Loucy (cell line): Measurements from ENCODE around the gene CCNF.

ENCODE experiments used
- H2AFZ ChIP-seq: fragments of 200-600 bp; sonication (generic); 2 replicates; pipeline ENCODE4 v1.6.0; 2016; ENCODE audit warnings: antibody characterized with exemption, mild to moderate bottlenecking, low read length, moderate library complexity
- H3F3A ChIP-seq: fragments of 200-600 bp; 2 replicates; pipeline ENCODE4 v1.6.0; 2016; ENCODE audit warnings: antibody characterized with exemption, low read depth, mild to moderate bottlenecking
- H3K27me3 ChIP-seq: fragments of 200-600 bp; sonication (generic); 2 replicates; pipeline ENCODE4 v1.6.1; 2014; ENCODE audit warnings: low read length, mild to moderate bottlenecking; ENCODE audit not compliant: insufficient read depth, poor library complexity, severe bottlenecking
- H3K36me3 ChIP-seq: fragments of 200-600 bp; sonication (generic); 2 replicates; pipeline ENCODE4 v1.6.1; 2016; ENCODE audit warnings: low read length; ENCODE audit not compliant: insufficient read depth
- H3K4me1 ChIP-seq: fragments of 200-600 bp; sonication (generic); 2 replicates; pipeline ENCODE4 v1.5.1; 2014; ENCODE audit warnings: low read length, mild to moderate bottlenecking; ENCODE audit not compliant: insufficient read depth, poor library complexity, severe bottlenecking
- H3K4me2 ChIP-seq: fragments of 200-600 bp; sonication (generic); 2 replicates; pipeline ENCODE4 v1.6.0; 2014; ENCODE audit warnings: antibody characterized with exemption, low read length, low read depth, mild to moderate bottlenecking; ENCODE audit not compliant: poor library complexity, severe bottlenecking
- H3K4me3 ChIP-seq: fragments of 200-600 bp; sonication (generic); 2 replicates; pipeline ENCODE4 v1.5.1; 2014; ENCODE audit warnings: low read length, mild to moderate bottlenecking, mixed read lengths; ENCODE audit not compliant: poor library complexity, severe bottlenecking
- H3K79me2 ChIP-seq: fragments of 200-600 bp; sonication (generic); 2 replicates; pipeline ENCODE4 v1.6.1; 2014; ENCODE audit warnings: low read length; ENCODE audit not compliant: insufficient read depth
- H3K9ac ChIP-seq: fragments of 200-600 bp; sonication (generic); 2 replicates; pipeline ENCODE4 v1.6.0; 2014; ENCODE audit warnings: mild to moderate bottlenecking, low read depth, low read length, moderate library complexity; ENCODE audit not compliant: poor library complexity, severe bottlenecking
- H3K9me2 ChIP-seq: fragments of 200-600 bp; sonication (generic); replicated peaks from 2 replicates; pipeline ENCODE4 v1.6.1; 2016; ENCODE audit warnings: low read depth, low read length, mixed read lengths
- H3K9me3 ChIP-seq: fragments of 200-600 bp; sonication (generic); 2 replicates; pipeline ENCODE4 v1.6.1; 2014; ENCODE audit warnings: mild to moderate bottlenecking, antibody characterized with exemption, low read length, low read depth; ENCODE audit not compliant: insufficient read depth
- H4K20me1 ChIP-seq: fragments of 200-600 bp; sonication (generic); 2 replicates; pipeline ENCODE4 v1.6.0; 2014; ENCODE audit warnings: antibody characterized with exemption, low read length, mild to moderate bottlenecking; ENCODE audit not compliant: insufficient read depth, poor library complexity, severe bottlenecking
- EZH2phosphoT487 ChIP-seq: fragments of 200-600 bp; IDR thresholded peaks from 2 replicates; pipeline ENCODE4 v1.6.1; 2018; ENCODE audit warnings: antibody characterized with exemption, mild to moderate bottlenecking, moderate library complexity, borderline replicate concordance
- TF ChIP-seq, protein P1 (sequence below): fragments of 200-600 bp; sonication (generic); conservative IDR thresholded peaks from 2 replicates; pipeline ENCODE4 v1.5.1; 2014; ENCODE audit warnings: mild to moderate bottlenecking, antibody characterized with exemption, low read length

Gene CCNF

DNA sequence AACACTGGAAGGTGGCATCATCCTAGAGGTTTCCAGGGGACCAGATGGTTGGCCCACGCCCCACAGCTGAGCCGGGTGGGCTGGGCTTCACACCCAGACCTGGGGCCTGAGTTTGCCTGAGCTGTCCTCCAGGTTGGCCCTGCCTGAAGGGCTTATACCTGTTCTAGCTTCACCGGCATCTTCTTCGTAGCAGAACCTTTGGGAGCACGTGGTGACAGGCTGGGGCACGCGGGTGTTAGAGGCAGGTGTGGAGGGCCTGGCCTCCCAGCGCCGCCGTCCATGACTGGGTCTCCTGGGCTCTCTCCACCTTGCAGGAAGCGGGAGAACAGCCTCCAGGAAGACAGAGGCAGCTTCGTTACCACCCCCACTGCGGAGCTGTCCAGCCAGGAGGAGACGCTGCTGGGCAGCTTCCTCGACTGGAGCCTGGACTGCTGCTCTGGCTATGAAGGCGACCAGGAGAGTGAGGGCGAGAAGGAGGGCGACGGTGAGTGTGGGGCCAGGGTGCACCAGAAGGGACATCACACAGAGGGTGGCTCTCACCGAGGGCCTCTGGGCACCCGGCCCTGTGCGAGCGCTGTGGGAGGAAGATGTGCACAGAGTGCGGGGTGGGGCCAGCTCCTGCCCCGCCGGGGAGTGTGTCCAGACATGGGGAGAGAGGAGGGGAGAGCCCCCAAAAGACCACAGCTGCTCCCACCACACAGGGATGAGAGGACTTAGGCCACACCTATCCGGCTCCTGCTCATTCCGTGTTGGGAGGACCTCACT is 26.0 kb downstream of the CCNF start:
- Histone ChIP-seq H3K9me3 (no peaks in the 10 kb centered on the region), H3K9ac (no peak overlapping the region), H3K36me3 (peaks cover 33% of the 10 kb centered on the region; the same call in 1 of the 2 replicates), H3K27me3 (no peaks in the 10 kb centered on the region), H3K4me2 (no peak overlapping the region), H3K9me2 (no peaks in the 10 kb centered on the region), H4K20me1 (no peaks in the 10 kb centered on the region), H3K79me2 (no peaks in the 10 kb centered on the region), H3K4me3 (no peak overlapping the region), H2AFZ (no peak overlapping the region), H3K4me1 (peaks cover 4% of the 10 kb centered on the region), H3F3A (no peaks in the 10 kb centered on the region)
- TF ChIP-seq, protein P1, sequence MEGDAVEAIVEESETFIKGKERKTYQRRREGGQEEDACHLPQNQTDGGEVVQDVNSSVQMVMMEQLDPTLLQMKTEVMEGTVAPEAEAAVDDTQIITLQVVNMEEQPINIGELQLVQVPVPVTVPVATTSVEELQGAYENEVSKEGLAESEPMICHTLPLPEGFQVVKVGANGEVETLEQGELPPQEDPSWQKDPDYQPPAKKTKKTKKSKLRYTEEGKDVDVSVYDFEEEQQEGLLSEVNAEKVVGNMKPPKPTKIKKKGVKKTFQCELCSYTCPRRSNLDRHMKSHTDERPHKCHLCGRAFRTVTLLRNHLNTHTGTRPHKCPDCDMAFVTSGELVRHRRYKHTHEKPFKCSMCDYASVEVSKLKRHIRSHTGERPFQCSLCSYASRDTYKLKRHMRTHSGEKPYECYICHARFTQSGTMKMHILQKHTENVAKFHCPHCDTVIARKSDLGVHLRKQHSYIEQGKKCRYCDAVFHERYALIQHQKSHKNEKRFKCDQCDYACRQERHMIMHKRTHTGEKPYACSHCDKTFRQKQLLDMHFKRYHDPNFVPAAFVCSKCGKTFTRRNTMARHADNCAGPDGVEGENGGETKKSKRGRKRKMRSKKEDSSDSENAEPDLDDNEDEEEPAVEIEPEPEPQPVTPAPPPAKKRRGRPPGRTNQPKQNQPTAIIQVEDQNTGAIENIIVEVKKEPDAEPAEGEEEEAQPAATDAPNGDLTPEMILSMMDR = no peak
- TF ChIP-seq EZH2phosphoT487 = no peak

DNA sequence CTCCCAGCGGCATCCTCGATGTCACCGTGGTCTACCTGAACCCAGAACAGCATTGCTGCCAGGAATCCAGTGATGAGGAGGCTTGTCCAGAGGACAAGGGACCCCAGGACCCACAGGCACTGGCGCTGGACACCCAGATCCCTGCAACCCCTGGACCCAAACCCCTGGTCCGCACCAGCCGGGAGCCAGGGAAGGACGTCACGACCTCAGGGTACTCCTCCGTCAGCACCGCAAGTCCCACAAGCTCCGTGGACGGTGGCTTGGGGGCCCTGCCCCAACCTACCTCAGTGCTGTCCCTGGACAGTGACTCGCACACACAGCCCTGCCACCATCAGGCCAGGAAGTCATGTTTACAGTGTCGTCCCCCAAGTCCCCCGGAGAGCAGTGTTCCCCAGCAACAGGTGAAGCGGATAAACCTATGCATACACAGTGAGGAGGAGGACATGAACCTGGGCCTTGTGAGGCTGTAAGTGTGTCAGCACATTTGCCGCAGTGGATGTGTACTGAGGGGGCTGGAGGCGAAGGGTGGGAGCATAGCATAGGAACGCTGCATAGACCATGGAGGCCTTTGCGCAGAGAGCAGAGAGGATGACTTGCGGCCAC is 27.4 kb downstream of the CCNF start:
- Histone ChIP-seq H3K9ac (no peak overlapping the region), H3K4me2 (no peak overlapping the region), H2AFZ (no peak overlapping the region)

DNA sequence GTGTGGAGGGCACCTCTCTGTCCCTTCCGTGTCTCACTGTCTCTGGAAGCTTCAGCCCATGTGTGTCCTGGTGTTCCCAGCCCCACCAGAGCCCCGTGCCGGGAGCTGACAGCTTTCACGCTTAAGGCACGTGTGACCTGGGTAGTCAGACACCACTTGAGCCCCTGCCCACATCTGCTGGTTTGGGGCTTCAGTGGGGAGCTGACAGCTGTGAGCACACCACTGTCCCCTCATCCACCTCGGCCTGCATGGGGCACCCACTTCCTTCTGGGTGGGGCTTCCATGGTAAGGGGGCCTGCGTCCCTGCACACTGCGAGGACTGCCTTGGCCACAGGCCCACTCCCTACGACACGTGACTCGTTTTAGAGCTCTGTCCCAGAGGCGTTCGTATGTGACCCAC is 28.0 kb downstream of the CCNF start:
- peaks cover 15% of the 10 kb centered on the region; the same call in 1 of the 2 replicates for H3K79me2 ChIP-seq
- no peaks in the 10 kb centered on the region for H3K9me3 ChIP-seq
- TF ChIP-seq EZH2phosphoT487 = no peak
- TF ChIP-seq, protein P1 = no peak
- no peaks in the 10 kb centered on the region for H4K20me1 ChIP-seq
- no peak overlapping the region for H3K4me3 ChIP-seq
- H3K4me2 ChIP-seq = no peak overlapping the region
- no peaks in the 10 kb centered on the region for H3K27me3 ChIP-seq
- H3K36me3 ChIP-seq = peaks cover 31% of the 10 kb centered on the region; the same call in 1 of the 2 replicates
- no peaks in the 10 kb centered on the region for H3K9me2 ChIP-seq
- H3F3A ChIP-seq = no peaks in the 10 kb centered on the region
- H3K9ac ChIP-seq = no peak overlapping the region
- peaks cover 9% of the 10 kb centered on the region for H3K4me1 ChIP-seq
- H2AFZ ChIP-seq = no peak overlapping the region

More for the DNA sequence above, 27.4 kb downstream of the CCNF start:
- peaks cover 33% of the 10 kb centered on the region; the same call in 1 of the 2 replicates for H3K36me3 ChIP-seq
- peaks cover 9% of the 10 kb centered on the region for H3K4me1 ChIP-seq
- H3K9me2 ChIP-seq = no peaks in the 10 kb centered on the region
- TF ChIP-seq EZH2phosphoT487 = no peak
- TF ChIP-seq, protein P1 = no peak
- H4K20me1 ChIP-seq = no peaks in the 10 kb centered on the region
- H3K9me3 ChIP-seq = no peaks in the 10 kb centered on the region
- H3K4me3 ChIP-seq = no peak overlapping the region
- no peaks in the 10 kb centered on the region for H3F3A ChIP-seq
- H3K27me3 ChIP-seq = no peaks in the 10 kb centered on the region
- H3K79me2 ChIP-seq = peaks cover 13% of the 10 kb centered on the region; the same call in 1 of the 2 replicates
